T47D (cell line): ENCODE data around the gene NUTF2.
A peak's percentile ranks its signal among the peaks of the same experiment; 100 is the strongest.

Experiments
- DNase-seq, 2 experiments: peaks; one replicate each; pipeline versions ENCODE4 v3.0.0 to v3.0.0-alpha.2; 2011 to 2012; ENCODE audit warnings: low read depth in 1 of 2, low spot score in 1 of 2
- JUND ChIP-seq: IDR thresholded peaks from 2 replicates; pipeline ENCODE4 v1.6.1; 2012; ENCODE audit warnings: low read depth
- in situ Hi-C: cut with HindIII; loops from 2 replicates; pipeline ENCODE4 v1.10.0; 2016; ENCODE audit warnings: low sequenced_read_pairs, low pct_unique_long_range_greater_than_20kb

The NUTF2 gene

DNA sequence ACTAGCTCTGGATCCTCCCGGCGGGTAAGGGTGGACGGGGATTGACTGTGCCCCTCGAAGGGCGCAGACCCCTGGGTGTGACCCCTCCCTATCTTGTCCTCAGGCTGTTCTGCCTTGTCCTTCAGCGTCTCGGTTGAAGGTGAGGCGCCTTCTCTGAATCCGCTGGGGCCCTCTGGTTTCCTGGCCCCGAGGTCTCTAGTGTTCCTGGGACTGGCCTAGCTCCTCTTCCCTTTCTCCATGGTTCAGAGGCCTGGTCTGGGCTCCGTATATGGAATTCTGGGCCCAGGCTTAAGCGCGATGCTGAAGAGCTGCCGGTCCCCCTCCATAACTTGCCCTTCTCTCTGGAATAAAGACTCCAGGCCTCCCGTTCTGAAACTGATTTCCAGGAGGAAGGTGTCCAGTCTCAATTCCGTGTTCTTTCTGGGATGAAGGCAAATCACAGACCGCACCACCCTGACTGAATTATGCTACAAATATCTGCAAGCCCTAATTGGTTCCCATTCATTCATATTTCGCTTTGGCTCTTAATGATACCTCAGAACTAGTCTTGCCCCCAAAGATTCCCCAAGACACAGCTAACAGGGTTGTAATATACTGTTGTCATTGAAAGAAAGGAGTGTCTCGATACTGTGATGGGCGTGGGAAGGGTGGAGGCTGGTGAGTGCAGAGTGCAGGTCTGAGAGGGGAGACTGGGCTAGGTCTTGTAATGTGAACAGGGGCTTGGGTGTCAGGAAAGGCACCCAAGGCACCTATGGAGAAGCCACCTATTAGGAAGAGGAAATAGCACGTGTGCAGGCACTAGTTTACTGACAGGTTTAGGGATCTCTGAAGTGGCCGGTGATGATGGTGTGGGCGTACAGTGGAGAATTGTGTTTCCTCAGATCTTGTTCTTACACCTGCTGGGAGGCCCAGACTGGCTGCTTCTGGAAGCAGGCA is 27.0 kb downstream of the NUTF2 start:
- TF ChIP-seq JUND: no peak
- DNase-seq: no peak
- in situ Hi-C loops: no loop called here

DNA sequence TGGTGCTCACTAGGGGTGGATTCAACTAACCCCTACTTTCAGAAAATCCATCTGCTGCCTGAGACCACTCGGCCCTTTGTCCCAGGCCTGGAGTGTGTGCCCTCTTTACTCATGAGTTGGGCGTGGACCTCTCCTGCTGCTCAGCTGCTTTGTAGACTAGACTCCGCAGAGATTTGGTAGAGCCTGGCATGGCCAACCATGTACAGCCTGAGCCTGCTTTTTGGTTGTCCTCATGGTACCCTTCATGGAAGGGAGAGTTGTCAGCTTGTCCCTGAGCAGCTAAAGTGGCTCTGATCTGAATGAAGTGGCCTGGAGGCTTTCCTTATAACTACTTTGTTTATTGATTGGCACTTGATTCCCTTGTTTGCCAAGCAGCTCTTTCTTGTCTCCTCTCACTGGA is 27.6 kb downstream of the NUTF2 start:
- DNase-seq: no peak
- in situ Hi-C loops: no loop called here
- no peak for TF ChIP-seq JUND

GRCh38 chr16:67877064-67877463 is 30.3 kb downstream of the NUTF2 start:
- DNase-seq: no peak
- no peak for TF ChIP-seq JUND
- in situ Hi-C loops: no loop called here

- DNase-seq: no peak
- no peak for TF ChIP-seq JUND
- in situ Hi-C loops: no loop called here
Observed at GRCh38 chr16:67878232-67878631, 31.5 kb downstream of the NUTF2 start.

DNA sequence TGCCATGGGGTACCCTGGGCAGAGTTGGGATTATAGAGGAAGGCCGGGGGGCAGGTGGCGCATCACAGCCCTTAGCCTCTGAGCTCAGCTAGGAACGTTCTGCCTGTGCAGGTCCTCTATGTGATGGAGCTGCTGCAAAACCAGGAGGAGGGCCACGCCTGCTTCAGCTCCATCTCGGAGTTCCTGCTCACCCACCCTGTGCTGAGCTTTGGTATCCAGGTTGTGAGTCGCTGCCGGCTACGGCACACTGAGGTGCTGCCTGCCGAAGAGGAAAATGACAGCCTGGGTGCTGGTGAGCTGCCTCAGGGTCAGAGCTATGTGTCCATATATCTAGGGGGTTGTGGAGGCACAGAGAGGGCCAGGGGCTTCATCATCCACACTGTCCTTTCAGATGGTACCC is 32.1 kb downstream of the NUTF2 start:
- in situ Hi-C loops: no loop called here
- TF ChIP-seq JUND: no peak
- DNase-seq: no peak

- DNase-seq: no peak
- no peak for TF ChIP-seq JUND
- in situ Hi-C loops: no loop called here
Observed at GRCh38 chr16:67879462-67879861, 32.7 kb downstream of the NUTF2 start.

- TF ChIP-seq JUND: no peak
- no peak for DNase-seq
- in situ Hi-C loops: no loop called here
Observed at GRCh38 chr16:67879936-67880335, 33.2 kb downstream of the NUTF2 start.

- TF ChIP-seq JUND: no peak
- in situ Hi-C loops: no loop called here
- no peak for DNase-seq
Observed at GRCh38 chr16:67880584-67880983, 33.9 kb downstream of the NUTF2 start.

- DNase-seq: no peak
- TF ChIP-seq JUND: no peak
- in situ Hi-C loops: no loop called here
Observed at GRCh38 chr16:67881621-67882161, 35.0 kb downstream of the NUTF2 start.

DNA sequence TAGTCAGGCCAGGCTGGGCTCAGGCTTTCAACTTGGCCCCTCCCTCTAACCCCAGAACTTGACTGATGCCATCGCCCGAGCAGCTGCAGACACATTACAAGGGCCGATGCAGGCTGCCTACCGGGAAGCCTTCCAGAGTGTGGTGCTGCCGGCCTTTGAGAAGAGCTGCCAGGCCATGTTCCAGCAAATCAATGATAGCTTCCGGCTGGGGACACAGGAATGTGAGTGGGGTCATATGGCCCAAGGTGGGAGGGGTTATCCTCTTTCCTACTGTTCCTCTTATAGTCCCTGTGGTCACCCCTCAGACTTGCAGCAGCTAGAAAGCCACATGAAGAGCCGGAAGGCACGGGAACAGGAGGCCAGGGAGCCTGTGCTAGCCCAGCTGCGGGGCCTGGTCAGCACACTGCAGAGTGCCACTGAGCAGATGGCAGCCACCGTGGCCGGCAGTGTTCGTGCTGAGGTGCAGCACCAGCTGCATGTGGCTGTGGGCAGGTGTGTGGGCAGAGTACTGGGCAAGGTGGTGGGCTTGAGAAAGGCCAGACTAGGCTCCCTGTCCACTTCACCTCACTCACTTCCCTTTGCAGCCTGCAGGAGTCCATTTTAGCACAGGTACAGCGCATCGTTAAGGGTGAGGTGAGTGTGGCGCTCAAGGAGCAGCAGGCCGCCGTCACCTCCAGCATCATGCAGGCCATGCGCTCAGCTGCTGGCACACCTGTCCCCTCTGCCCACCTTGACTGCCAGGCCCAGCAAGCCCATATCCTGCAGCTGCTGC is 35.8 kb downstream of the NUTF2 start:
- DNase-seq: no peak
- in situ Hi-C loops: no loop called here
- TF ChIP-seq JUND: no peak

DNA sequence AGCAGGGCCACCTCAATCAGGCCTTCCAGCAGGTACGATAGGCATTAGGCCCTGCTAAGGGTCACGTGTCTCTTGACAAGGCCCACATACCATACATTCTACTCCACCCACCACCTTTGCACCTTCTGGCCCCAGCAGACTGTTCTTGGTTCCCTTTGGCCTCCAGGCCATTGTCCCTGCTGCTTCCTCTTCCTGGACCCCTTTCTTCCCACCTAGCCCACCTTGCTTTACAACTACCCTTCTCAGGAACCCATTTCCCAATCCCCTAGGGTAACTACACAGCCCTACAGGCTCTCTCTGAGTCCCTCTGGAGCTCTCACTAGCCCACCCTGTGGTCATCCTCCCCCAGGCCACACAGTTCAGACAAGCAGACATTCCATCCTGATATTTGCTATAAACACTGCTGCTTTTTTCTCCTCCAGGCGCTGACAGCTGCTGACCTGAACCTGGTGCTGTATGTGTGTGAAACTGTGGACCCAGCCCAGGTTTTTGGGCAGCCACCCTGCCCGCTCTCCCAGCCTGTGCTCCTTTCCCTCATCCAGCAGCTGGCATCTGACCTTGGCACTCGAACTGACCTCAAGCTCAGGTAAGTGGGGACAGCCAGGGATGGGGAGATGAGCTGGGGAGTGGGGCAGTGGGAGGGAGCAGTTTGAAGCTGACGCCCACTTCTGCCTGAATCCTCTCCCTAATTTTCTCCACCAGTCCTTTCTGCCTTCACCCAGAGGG is 36.6 kb downstream of the NUTF2 start:
- DNase-seq: no peak
- no peak for TF ChIP-seq JUND
- in situ Hi-C loops: no loop called here

GRCh38 chr16:67883872-67884261 is 37.1 kb downstream of the NUTF2 start:
- TF ChIP-seq JUND: no peak
- in situ Hi-C loops: no loop called here
- peak; percentile 71 to 94 for DNase-seq
